Right hindlimb (tissue), 1 donor: ENCODE data around the gene P3H4.
A peak's percentile ranks its signal among the peaks of the same experiment; 100 is the strongest.

Experiments
- DNase-seq: peaks from one replicate; pipeline ENCODE4 v3.0.0-alpha.2; 2018

Gene P3H4

DNA sequence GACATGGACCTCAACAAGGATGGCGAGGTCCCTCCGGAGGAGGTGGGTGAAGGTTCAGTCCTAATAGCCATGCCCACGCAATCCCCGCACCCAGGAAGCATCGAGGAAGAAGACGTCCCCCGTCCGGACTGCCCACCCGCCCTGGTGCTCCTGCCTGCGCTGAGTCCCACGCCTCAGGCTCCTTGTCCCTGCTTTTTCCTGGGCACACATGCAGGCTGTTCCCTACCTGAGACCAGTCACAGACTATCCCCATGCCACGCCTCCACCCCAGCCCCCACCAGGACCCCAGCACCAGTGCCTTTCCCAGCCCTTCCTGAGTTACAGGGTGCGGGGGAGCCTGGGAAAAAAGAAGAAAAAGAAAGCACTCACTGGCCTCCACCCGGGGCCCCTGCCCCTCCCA, 10.0 kb upstream of the P3H4 start:
- no peak for DNase-seq

GRCh38 chr17:41818024-41818423, 6.3 kb upstream of the P3H4 start:
- no peak for DNase-seq

DNA sequence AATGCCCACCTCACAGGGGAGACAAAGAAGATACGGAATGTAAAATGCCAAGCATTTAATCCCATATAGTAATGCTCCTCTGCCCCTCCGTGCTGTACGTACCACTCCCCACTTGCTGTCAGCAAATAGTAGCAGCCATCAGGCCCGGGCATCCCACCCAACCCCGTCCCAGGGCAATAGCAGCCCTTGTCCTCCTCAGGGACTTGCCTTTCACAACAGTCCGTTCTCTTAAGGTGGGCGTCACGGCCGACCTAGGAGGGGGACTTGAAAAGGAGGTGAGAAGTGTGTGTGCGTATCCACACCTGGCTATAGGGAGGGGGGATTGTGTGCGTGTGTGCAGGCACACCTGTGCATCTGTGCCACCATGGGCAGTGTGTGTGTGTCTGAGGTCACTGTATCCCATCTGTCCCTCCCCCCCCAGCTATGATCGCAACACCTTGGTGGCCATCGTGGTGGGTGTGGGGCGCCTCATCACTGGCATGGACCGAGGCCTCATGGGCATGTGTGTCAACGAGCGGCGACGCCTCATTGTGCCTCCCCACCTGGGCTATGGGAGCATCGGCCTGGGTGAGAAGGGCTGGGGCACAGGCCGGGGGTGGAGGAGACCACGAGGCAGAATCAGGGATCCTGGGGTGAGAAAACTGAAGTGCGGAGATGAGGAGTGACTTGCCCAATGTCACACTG, 5.0 kb upstream of the P3H4 start:
- DNase-seq = no peak

GRCh38 chr17:41814195-41814594, 2.4 kb upstream of the P3H4 start:
- DNase-seq = no peak

DNA sequence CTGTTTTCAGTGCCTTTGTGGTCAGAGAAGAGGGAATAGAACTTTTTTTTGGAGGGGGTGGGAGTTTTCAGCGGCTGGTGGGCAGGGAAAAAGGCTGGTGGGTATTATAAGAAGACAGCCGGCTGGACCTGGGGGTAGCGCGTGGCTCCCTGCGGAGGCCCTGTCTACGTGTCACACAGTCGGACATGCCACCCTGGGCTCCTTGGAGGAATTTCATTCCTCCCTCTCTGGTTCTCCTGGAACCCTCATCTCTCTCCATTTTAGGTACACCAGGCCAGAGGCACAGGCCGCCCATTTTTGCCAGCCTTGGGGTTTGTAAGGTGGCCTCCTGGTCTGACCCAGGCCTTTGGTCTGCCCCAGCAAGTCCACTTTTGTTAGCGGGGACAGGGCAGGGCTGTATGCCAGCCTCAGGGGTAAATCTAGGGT, 2.0 kb upstream of the P3H4 start:
- no peak for DNase-seq

GRCh38 chr17:41813152-41813680, 1.5 kb upstream of the P3H4 start:
- DNase-seq = no peak

DNA sequence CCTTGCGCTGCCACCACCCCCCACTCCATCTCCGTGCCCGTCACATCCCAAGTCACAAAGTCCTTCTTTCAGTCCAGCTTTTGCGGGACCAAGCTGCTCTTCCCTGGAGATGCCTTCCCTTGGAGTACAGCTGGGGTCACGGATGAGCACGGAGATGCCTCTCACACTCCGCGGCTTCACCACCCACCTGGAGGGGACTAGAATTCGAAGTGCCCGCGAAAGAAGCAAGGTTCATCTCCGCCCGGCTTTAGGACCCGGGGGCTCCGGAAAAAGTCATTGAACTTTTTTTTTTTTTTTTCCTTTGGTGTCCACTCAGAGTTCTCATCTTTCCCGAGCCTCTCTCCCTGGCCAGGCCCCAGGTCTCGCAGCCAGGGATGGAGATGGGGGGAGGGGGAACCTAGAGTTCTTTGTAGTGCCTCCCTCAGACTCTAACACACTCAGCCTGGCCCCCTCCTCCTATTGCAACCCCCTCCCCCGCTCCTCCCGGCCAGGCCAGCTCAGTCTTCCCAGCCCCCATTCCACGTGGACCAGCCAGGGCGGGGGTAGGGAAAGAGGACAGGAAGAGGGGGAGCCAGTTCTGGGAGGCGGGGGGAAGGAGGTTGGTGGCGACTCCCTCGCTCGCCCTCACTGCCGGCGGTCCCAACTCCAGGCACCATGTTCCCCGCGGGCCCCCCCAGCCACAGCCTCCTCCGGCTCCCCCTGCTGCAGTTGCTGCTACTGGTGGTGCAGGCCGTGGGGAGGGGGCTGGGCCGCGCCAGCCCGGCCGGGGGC, 817 bp upstream of the P3H4 start, which contains the start of gene FKBP10:
Gene FKBP10, plus strand, starts transcription at position 624 of the 771 bp plus-strand sequence. Its CDS starts 31 bp downstream, at position 655.
- peak; percentile 97 for DNase-seq

DNA sequence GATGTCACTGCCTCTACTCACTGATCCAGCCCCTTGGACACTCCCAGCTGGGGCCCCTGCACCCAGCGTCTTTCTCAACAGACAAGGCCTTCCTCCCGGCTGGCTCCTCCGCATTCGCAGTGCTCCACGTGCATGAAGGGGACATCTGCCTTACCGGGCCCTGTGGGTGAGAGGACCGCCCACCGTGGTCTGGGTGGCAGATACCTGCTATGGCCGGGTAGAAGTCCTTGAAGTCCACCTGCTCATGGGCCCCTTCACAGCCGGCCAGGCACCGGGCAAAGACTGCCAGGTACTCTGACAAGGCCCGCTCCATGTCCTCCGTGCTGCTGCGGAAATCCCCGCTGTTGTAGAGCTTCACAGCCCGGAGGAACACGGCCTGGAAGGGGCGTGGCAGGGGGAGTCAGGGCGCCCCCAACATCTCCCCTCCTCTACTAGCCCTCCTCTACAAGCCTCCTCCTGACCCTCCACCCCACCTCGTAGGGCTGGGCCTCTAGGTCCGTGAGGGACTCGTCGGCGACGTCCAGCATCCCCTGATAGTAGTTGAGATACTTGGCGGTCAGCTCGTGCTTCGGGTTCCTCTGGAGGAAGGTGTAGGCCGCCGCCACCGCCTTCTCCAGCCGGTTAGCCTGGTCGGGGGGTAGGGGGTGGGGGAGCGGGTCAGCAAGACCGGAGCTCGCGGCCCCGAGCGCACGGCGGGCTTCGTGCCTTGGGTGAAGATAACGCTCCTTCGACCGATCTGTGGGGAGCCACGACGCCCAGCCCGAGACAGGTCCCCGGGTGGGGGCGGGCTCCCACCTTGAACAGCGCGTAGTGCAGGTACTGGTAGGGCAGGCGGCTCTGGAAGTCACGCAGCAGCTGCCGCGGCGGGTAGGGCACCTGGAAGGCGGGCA, 845 bp downstream of the P3H4 start:
- no peak for DNase-seq

DNA sequence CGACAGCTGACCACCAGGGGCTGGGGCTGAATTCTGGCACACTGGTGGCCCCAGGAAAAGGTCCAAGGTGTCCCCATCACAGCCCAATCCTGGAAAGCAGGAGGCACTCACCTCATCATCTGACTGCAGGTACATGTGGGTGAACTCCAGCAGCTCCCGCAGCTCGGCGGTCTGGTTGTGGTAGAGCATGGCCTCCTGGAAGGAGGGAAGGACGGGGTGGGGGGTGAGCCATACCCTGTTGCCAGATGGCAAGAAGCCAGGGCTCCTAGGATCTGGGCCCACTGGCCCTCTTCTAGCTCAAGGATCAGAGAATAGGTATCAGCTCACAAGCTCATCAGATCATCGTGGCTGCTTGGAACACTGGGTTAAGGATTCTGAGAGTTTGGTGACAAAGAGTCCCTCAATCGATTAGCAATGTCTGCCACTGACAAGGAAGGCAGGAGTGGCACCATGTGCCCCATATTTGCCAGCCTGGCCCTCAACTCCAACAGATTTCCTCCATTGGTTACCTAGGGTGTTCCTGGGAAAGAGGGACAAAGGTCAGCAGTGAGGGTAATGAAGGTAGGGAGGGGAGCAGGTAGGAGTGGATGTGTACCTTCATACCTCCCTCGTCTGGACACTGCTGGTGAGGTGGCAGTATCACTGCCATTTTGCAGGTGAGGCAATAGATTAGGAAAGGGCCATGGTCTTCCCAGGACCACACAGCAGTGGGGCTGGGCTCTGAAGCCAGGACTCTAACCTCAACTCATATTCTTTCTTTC, 4.9 kb downstream of the P3H4 start:
- no peak for DNase-seq

DNA sequence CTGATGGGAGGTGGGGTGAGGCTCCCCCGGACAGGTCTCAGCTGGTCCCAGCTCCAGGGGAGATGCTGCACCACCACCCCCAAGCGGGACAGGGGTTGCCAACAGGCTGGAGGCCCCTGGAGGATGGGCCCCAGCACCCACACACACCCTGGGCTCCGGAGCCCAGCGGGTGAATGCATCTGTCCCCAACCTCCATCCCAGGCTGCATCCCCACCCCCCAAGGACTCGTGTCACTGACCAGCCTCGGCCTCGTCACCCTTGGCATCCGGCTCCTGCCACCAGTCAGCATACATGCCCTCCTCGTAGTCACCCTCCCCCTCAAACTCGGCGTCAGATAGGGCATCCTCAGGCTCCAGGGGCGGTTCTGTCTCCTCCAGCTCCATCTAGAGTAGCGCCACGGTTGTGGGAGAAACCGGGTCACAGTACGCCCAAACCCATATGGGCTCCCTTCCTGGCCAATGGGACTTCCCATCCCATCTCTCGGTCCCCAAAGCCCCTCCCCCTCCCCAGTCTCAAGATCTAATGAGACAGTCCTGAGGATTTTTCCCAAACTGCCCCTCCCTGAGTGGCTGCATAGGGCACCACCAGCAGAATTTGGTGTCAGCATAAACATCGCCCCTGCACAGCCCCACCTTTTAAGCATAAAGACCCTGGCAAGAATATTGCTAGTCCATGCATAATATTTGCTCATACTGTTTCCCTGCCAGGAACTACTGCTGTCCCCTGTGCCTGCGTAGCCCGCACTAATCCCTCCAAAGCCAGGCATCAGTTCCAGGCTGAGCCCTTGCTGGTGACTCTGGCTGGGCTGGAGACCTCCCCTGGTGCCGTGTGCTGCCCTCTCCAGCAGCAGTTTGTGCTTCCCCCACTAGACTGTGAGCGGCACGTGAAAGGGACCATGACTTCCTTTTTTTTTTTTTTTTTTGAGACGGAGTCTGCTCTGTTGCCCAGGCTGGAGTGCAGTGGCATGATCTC, 8.4 kb downstream of the P3H4 start:
- no peak for DNase-seq

DNA sequence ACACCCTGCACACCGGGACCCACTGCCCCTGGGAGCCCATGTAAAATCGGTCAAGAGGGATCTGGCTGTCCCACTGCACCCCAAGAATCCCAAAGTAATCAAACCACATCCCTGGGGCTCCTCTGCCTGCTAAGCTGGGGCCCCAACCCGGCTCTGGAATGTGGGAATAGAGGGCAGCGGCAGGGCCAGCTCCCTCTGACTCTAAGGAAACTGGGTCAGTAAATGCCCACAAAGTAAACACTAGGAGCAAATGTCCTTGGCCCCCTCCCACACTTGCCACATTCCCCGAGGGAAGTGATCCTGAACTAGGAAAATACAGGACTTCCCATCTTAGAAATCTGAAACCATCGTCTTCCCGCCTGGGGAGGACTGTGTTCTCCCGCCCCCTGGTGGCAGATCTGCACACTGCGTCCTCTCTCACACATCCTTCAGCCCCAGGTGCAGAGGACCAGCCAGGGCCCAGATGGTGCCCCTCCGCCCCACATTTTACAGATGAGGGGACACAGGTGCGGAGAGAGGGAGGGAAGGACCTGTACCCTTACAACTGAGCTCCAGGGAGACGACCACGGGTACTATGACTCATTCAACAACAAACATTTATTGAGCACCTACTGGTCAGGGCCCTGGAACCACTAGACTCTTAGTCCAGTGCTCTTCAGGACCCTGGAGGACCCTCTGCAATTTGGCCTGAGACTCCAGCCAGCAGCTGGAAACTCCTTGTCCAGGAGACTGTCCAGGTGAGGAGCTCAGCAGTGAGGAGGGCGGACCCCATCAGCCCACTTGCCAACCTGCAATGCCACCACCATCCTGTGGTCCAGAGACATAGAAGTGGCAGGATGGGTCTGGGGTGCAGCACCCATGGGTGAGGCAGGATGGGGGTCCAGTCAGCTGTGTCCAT, 10.1 kb downstream of the P3H4 start:
- peak; percentile 88 for DNase-seq

DNA sequence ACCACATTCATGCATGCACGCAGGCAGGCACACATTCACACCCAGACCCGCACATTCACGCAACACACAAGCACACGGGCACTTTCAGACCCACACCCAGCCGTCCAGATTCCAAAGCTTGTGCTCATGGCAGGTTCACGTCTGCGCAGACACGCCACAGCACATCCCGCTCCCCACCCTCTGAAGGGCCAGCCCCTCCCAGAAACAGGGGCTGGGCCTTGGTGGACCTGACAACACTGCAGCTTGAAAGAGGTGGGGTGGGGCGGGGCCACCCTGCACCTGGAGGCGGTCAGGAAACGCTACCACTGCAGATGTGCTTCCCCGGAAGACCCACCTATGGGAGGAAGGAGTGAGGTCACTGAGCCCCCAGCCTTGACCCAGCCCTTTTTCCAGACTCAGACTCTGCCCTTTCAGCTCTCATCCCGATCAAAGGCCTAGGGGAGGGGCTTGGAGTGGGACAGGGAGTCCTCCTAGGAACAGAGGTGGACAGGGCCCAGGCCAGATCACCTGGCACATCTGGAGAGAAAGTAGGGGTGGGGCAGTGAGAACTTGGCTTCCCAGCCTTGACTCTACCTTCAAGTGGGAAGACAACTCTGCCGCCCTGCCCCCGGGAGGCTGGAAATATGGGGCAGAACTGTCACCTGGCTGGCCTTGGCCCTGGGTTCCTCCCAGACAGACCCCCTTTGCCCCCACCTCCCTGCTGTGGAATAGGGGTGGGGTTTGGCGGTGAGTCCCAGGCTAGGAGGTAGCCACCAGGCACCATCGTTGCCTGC, 11.0 kb downstream of the P3H4 start:
- no peak for DNase-seq

GRCh38 chr17:41799366-41799765, 12.4 kb downstream of the P3H4 start:
- no peak for DNase-seq

- DNase-seq = no peak
These were observed 14.4 kb downstream of the P3H4 start for GRCh38 chr17:41797377-41797776.

GRCh38 chr17:41796121-41796895, 15.4 kb downstream of the P3H4 start:
- DNase-seq = no peak

- DNase-seq = no peak
These were observed 17.2 kb downstream of the P3H4 start for GRCh38 chr17:41794540-41794975.

DNA sequence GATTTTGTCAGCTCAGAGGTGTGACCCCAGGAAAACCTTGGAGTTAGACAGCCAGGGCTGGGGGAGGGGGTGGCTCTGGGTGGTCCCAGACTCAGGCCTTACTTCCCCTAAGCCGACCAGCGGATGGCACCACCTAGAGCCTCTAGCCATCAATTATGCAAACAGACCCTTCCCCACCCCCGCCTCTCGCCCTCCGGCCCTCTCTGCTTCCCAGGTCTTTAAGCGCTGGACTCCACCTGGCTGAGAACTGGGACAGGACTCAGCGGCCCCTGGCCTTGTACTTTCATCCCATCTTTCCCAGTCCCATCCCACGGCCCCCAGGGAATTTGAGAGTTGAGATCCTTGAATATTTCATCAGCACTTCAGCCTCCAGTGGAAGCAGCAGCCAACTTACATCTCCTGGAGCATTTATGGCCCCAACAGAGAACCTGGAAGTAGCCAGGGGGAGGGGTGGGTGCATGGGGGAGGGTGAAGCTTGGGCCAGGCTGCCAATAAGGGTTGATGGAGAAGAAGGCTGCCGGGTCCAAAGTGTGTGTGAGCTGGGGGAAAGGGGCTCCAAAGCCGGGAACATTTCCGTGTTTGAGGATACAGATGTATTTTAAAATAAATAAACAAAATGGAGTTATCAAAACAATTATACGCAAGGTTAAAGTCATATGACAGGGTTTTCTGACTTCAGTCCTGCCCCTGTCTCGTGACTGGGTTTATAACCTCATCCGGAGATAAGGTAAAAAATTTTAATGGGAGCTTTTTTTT, 17.8 kb downstream of the P3H4 start:
- no peak for DNase-seq
